KMS-11 (cell line): ENCODE results near the gene ZBTB18.
"Not testable (repeated sequence)": the region's sequence is repeated elsewhere in the genome, so short reads cannot be mapped to it uniquely, and the experiment has no call there.

Experiments used
- H2AFZ ChIP-seq: fragments of 200-600 bp; sonication (generic); 2 replicates; pipeline ENCODE4 v1.6.1; 2016; ENCODE audit warnings: antibody characterized with exemption, mixed run types, low read depth
- H3K27ac ChIP-seq: fragments of 200-600 bp; sonication (generic); 2 replicates; pipeline ENCODE4 v1.6.1; 2016; ENCODE audit warnings: mild to moderate bottlenecking, mixed run types
- H3K27me3 ChIP-seq: fragments of 200-600 bp; sonication (generic); 2 replicates; pipeline ENCODE4 v1.6.1; 2017; ENCODE audit warnings: mild to moderate bottlenecking, low read depth, mixed run types, moderate library complexity; ENCODE audit not compliant: insufficient read depth
- H3K36me3 ChIP-seq: fragments of 200-600 bp; sonication (generic); 2 replicates; pipeline ENCODE4 v1.6.1; 2017; ENCODE audit warnings: mild to moderate bottlenecking, mixed run types; ENCODE audit not compliant: insufficient read depth
- H3K4me1 ChIP-seq: fragments of 200-600 bp; sonication (generic); 2 replicates; pipeline ENCODE4 v1.6.1; 2016; ENCODE audit warnings: mild to moderate bottlenecking, low read depth, mixed run types; ENCODE audit not compliant: poor library complexity, severe bottlenecking
- H3K4me2 ChIP-seq: fragments of 200-600 bp; sonication (generic); 2 replicates; pipeline ENCODE4 v1.7.0; 2016; ENCODE audit warnings: mild to moderate bottlenecking, mixed run types
- H3K4me3 ChIP-seq: fragments of 200-600 bp; sonication (generic); IDR thresholded peaks from 2 replicates; pipeline ENCODE4 v1.6.1; 2017; ENCODE audit warnings: low read depth, low read length, mixed read lengths; ENCODE audit not compliant: insufficient read depth
- H3K79me2 ChIP-seq: fragments of 200-600 bp; sonication (generic); 2 replicates; pipeline ENCODE4 v1.6.1; 2016; ENCODE audit warnings: low read depth, mixed run types; ENCODE audit not compliant: insufficient read depth
- H3K9ac ChIP-seq: fragments of 200-600 bp; sonication (generic); 2 replicates; pipeline ENCODE4 v1.6.1; 2016; ENCODE audit warnings: mild to moderate bottlenecking, mixed run types
- H4K20me1 ChIP-seq: fragments of 200-600 bp; sonication (generic); 2 replicates; pipeline ENCODE4 v1.6.1; 2016; ENCODE audit warnings: mild to moderate bottlenecking, mixed run types; ENCODE audit not compliant: insufficient read depth
- CTCF ChIP-seq: fragments of 200-600 bp; sonication (generic); conservative IDR thresholded peaks from 2 replicates; pipeline ENCODE4 v1.6.1; 2017; ENCODE audit warnings: low read depth, mild to moderate bottlenecking, antibody characterized with exemption, low read length, moderate library complexity, mixed read lengths

Gene ZBTB18

GRCh38 chr1:244011786-244012185 is 39.3 kb upstream of the ZBTB18 start:
- Histone ChIP-seq H3K4me3 (no peak overlapping the region), H2AFZ (no peak overlapping the region), H4K20me1 (no peaks in the 10 kb centered on the region), H3K36me3 (no peaks in the 10 kb centered on the region), H3K27me3 (no peaks in the 10 kb centered on the region), H3K27ac (no peak overlapping the region), H3K79me2 (no peaks in the 10 kb centered on the region), H3K4me1 (no peaks in the 10 kb centered on the region), H3K9ac (no peak overlapping the region), H3K4me2 (no peak overlapping the region)
- TF ChIP-seq CTCF = no peak

DNA sequence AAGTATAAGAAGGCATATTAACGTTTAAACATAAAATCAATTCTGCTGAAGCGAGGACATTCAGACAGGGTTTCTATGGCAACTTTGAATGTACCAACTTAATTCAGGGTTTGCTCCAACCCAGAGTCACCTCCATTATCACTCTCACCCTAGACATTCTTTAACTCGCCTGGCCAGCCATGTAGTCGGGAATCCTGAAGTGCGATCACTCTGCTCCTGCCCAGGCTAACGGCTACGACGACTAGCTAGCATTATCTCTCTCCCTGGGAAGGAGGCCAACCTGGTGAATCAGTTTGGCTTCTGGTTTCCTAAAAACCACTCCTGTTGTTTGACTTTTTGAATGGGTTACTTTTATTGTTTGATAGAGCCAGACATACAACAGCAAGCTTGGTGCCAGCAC is 38.9 kb upstream of the ZBTB18 start:
- no peak for TF ChIP-seq CTCF
- H3K4me3 ChIP-seq = no peak overlapping the region
- no peaks in the 10 kb centered on the region for H4K20me1 ChIP-seq
- no peaks in the 10 kb centered on the region for H3K4me1 ChIP-seq
- no peaks in the 10 kb centered on the region for H3K79me2 ChIP-seq
- no peaks in the 10 kb centered on the region for H3K36me3 ChIP-seq
- H3K27me3 ChIP-seq = no peaks in the 10 kb centered on the region
- H3K4me2 ChIP-seq = no peak overlapping the region
- no peak overlapping the region for H2AFZ ChIP-seq
- no peak overlapping the region for H3K9ac ChIP-seq
- H3K27ac ChIP-seq = no peak overlapping the region

DNA sequence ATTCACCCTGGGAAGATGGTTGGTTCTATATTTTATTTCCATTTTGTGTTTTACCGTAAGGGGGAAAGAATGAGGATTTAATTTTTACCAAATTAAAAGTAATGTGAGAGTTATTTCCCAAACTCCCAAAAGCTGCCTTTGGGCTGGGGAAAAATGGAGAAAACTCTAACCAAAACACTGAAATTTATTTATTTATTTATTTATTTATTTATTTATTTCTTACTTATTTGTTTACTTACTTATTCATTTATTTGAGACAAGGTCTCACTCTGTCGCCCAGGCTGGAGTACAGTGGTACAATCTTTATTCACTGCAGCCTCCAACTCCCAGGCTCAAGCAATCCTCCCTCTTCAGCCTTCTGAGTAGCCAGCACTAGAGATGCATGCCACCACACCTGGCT is 38.0 kb upstream of the ZBTB18 start:
- no peak for TF ChIP-seq CTCF
- no peak overlapping the region for H3K4me3 ChIP-seq
- no peaks in the 10 kb centered on the region for H3K27me3 ChIP-seq
- H3K9ac ChIP-seq = no peak overlapping the region
- no peak overlapping the region for H3K4me2 ChIP-seq
- no peak overlapping the region for H2AFZ ChIP-seq
- H4K20me1 ChIP-seq = no peaks in the 10 kb centered on the region
- no peaks in the 10 kb centered on the region for H3K4me1 ChIP-seq
- no peaks in the 10 kb centered on the region for H3K36me3 ChIP-seq
- no peaks in the 10 kb centered on the region for H3K79me2 ChIP-seq
- H3K27ac ChIP-seq = no peak overlapping the region

DNA sequence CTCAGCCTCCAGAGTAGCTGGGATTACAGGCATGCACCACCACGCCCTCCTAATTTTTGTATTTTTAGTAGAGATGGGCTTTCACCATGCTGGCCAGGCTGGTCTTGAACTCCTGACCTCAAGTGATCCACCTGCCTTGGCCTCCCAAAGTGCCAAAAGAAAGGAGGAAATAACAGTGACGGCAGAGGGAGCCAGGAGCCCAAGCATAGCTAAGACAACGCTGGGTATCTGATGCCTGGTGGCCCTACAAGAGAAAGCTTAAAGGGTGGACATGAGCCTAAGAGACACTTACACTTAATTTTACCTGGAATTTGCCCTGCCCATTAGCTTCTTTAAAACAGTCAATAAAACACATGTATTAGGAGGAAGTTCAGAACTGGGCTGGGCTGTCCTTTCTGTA is 36.2 kb upstream of the ZBTB18 start:
- H3K4me1 ChIP-seq, H3K4me2 ChIP-seq, H2AFZ ChIP-seq, H3K79me2 ChIP-seq, H3K4me3 ChIP-seq, H4K20me1 ChIP-seq, H3K36me3 ChIP-seq, H3K9ac ChIP-seq, H3K27me3 ChIP-seq, H3K27ac ChIP-seq: not testable (repeated sequence)

- no peaks in the 10 kb centered on the region for H3K79me2 ChIP-seq
These were observed 31.0 kb upstream of the ZBTB18 start for GRCh38 chr1:244019982-244020485.

More at GRCh38 chr1:244019982-244020485, 31.0 kb upstream of the ZBTB18 start:
- Histone ChIP-seq H3K4me2 (no peak overlapping the region), H3K4me1 (no peaks in the 10 kb centered on the region), H4K20me1 (no peaks in the 10 kb centered on the region), H3K4me3 (no peak overlapping the region), H3K9ac (no peak overlapping the region), H3K36me3 (no peaks in the 10 kb centered on the region), H3K27ac (no peak overlapping the region), H3K27me3 (no peaks in the 10 kb centered on the region), H2AFZ (no peak overlapping the region)
- no peak for TF ChIP-seq CTCF
